GM18858 (cell line): Measurements from ENCODE around the gene RABEP2.
"Not testable (repeated sequence)": the region's sequence is repeated elsewhere in the genome, so short reads cannot be mapped to it uniquely, and the experiment has no call there.

Experiments
- ATAC-seq: cut with Tn5 transposase; IDR thresholded peaks from one replicate; pipeline ENCODE4 v1.9.1; 2021; ENCODE audit not compliant: unreplicated experiment

RABEP2 gene

DNA sequence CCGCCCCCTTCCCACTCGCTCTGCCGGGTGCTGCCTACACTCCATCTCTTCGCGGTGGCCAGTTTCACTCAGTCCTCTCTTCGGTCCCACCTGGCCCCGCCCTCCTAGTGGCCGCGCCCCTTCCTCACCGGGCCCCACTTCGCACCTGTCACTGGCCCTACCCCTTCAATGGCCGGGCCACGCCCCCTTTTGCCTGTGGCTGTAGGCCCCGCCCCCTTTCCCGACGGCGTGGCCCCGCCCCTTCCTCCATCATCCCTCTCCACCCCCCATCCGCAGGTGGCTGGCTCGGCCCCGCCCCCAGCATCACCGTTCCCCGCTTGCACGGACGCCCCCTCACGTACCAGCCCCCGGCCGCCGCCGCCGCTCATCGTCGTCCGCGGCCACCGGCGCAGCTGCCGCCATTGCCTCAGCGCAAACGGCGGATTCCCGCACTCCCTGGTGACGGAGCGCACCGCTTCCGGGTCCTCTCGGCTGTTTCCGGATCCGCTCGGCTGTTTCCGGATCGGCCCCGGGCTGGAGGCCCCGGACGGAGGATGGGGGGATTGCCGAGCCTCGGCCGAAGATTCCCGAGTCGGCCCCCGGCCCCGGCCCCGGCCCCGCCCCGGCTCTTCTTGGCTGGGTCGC lies at the start of gene RABEP2:
Gene RABEP2, minus strand, starts transcription at position 477 of the 624 bp plus-strand sequence. Its CDS starts 75 bp downstream, at position 402.
- peak; percentile 39 for ATAC-seq

- peak; percentile 72 for ATAC-seq
Observed at GRCh38 chr16:28974437-28975157, 49.6 kb upstream of the RABEP2 start, which contains the start of gene SPNS1. Gene SPNS1, plus strand, starts transcription at chr16:28974778. Its CDS starts 374 bp downstream, at chr16:28975152.

DNA sequence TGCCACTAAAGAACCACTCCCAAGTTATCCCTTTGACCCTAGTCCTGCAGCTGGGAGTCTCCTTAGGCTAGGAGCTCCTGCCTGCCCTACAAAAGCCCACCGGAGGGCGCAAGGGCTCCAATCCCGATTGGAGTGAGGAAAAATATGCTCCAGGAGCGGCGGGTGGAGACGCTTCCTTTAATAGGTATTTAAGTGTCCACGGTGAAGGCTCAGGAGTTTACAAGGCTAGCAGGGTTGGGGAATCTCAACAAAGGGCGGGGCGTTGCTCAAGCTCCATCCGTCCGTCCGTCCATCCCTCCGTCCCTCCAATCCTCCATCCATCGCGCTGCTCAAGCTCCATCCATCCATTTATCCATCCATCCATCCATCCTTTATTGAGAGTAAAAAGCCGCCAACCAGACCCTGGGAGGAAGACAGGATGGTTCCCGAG lies 49.0 kb upstream of the RABEP2 start:
- peak; percentile 5 for ATAC-seq

DNA sequence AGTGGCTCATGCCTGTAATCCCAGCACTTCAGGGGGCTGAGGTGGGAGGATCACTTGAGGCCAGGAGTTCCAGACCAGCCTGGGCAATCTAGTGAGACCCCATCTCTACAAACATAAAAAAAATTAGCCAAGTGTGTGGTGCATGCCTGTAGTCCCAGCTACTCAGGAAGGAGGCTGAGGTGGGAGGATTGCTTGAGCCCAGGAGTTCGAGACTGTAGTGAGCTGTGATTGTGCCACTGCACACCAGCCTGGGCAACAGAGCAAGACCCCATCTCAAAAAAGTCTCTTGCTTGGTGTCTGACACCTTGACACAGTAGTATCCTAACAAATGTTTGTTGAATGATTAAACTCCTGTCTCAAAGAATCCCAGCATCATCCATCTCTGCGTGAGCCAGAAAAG lies 44.7 kb upstream of the RABEP2 start:
- ATAC-seq = not testable (repeated sequence)

GRCh38 chr16:28967156-28967555 lies 42.1 kb upstream of the RABEP2 start:
- ATAC-seq = no peak

DNA sequence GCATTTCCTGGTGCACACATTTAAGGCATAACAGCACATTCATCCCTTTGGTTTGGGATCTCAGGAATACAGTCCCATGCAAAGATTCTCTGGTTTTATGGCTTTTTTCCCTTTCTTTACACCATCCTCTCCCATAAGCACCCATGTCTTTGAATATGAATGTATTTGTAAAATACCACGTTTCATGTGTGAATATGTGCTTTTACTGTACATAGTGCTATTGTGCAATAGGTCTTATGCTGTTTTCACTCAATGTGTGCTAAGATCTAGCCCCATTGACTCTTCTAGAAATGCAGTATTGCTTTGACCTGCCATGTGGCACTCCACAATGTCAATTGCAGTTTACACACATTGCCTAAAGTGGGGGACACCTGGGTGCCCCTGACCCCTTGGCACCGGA lies 39.5 kb upstream of the RABEP2 start:
- ATAC-seq = no peak

DNA sequence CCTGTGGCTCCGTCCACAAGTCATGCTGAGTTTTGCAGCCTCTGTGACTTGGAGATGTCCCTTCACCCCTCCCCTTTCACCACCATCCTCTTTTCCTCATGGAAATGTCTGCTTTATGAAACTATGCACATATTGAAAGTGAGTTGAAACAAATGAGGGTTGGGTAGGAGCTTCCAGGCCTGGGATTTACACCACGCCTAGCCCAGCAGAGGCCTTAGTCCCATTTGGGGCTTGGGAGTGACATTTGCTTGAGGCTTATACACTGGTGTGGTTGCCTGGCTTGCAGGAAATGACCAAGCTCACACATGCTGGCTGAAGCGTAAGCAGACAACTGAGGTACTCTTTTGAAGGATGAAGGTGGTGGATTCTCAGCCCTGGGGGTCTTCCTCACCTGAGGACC lies 39.0 kb upstream of the RABEP2 start:
- ATAC-seq = no peak

DNA sequence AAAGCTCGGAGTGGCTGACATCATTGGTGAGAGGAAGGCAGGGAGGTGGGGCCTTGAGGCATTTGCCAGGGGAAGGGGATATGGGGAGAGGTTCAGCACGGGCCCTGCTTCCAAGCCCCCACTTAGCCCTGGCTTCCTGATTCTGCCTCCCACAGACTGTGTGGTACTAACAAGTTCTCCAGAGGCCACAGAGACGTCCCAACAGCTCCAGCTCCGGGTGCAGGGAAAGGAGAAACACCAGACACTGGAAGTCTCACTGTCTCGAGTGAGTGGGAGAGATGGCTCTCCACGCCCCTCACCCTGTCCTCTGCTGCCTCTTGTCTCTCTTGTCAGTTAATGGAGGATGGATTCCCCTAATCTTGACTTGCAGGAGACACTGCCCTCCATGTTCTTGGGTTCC lies 33.8 kb upstream of the RABEP2 start:
- ATAC-seq = no peak

DNA sequence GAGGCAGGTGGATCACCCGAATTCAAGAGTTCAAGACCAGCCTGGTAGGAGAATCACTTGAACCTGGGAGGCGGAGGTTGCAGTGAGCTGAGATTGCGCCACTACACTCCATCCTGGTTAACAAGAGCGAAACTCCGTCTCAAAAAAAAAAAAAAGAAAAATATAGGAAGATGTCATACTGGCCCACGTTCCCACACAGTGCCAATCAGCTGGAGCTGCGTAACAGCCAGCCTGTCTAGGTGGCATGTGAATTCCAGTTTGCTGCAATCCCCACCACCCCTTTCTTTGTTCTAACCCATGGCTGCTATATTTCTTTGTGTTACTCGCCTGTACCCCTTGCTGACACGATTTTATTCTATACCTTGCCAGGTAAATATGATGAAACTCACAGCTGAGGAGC lies 33.2 kb upstream of the RABEP2 start:
- ATAC-seq = no peak

DNA sequence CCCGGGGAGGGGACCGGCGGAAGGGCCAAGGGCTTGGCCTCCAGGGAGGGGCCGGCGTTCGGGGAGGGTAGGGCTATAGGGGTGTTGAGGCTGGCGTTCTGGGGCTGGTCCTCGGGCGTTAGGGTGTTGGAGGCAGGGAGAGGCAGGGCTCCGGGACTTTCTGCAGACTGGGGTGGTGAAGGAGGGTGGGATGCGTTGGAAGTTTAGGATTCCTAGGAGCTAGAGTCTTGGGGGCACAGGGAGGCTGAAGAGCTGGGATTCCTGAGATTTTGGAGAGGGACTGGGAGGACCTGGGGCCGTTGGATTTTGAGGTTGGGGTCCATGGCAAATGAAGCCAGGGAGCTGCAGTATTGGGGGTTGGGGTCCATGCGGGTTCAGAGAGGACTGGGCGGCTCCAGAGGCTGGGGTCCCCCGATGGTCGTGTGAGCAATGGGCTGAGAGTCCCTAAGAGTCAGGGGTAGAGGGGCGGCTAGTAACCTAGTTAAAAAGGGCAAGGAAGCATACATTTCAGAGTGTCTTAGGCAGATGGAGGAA lies 26.4 kb upstream of the RABEP2 start:
- no peak for ATAC-seq

GRCh38 chr16:28950648-28951409 lies 25.8 kb upstream of the RABEP2 start, which contains the start of gene NFATC2IP:
Gene NFATC2IP, plus strand, starts transcription at chr16:28950937. Its CDS starts 75 bp downstream, at chr16:28951012.
- ATAC-seq = peak; percentile 90

- ATAC-seq = no peak
Observed at GRCh38 chr16:28946681-28947080, 21.6 kb upstream of the RABEP2 start.

DNA sequence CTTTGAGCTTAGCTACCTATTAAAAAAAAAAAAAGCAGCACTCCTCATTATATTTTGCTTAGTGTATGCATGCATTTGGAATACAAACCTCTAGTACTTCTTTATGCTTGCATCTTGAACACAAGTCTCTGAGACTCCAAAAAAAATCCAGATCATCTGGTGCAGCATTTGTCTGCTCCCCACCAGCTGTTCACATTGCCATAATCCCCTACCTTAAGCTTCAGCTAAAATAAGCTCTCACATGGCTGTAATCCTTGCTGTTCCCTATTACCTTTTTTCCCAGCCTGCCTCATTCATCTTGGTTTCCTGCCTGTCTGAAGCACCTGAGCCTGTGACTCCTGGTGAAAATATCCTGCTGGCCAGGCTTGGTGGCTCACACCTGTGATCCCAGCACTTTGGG lies 18.2 kb upstream of the RABEP2 start:
- no peak for ATAC-seq

- ATAC-seq = not testable (repeated sequence)
Observed at GRCh38 chr16:28939825-28940224, 14.8 kb upstream of the RABEP2 start.

DNA sequence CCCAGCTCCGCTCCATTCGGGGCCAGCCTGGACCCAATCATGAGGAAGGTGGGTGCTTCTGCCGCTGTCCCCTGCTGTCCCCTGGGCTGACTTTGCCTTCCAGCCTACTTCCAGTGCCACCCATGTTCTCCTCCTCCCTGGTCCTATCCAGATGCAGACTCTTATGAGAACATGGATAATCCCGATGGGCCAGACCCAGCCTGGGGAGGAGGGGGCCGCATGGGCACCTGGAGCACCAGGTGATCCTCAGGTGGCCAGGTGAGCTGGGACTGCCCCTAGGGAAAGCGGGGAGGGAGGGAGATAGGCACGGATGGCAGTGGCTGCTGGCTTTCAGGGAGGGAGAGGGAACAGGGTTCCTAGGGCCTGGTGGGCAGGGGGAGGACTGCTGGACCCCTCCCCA lies 13.7 kb upstream of the RABEP2 start:
- ATAC-seq = no peak

- no peak for ATAC-seq
Observed at GRCh38 chr16:28937222-28937876, 12.3 kb upstream of the RABEP2 start.

GRCh38 chr16:28936784-28937155 lies 11.7 kb upstream of the RABEP2 start:
- no peak for ATAC-seq

GRCh38 chr16:28935924-28936783 lies 11.1 kb upstream of the RABEP2 start:
- no peak for ATAC-seq

- no peak for ATAC-seq
Observed at GRCh38 chr16:28935346-28935745, 10.3 kb upstream of the RABEP2 start.

DNA sequence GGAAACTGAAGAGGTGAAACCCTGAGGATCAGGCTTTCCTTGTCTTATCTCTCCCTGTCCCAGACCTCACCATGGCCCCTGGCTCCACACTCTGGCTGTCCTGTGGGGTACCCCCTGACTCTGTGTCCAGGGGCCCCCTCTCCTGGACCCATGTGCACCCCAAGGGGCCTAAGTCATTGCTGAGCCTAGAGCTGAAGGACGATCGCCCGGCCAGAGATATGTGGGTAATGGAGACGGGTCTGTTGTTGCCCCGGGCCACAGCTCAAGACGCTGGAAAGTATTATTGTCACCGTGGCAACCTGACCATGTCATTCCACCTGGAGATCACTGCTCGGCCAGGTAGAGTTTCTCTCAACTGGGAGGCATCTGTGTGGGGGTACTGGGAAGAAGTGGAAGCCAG lies 8.1 kb upstream of the RABEP2 start:
- ATAC-seq = no peak
